Mesenteric fat pad (tissue), 1 donor: Measurements from ENCODE around the gene CRP. TPM values are rescaled to one million over a fixed set of nuclear protein-coding genes. Genes with fewer than 3 reads are reported as not detected.
"Not testable (repeated sequence)": the region's sequence is repeated elsewhere in the genome, so short reads cannot be mapped to it uniquely, and the experiment has no call there.

Source experiments
- DNase-seq: peaks from one replicate; pipeline ENCODE4 v3.0.0-alpha.2; 2020; ENCODE audit warnings: low spot score
- total RNA-seq: library from RNA; stranded (reverse); fragmentation: NEBNext Ultra II Directional; extraction: Animal tissue kit (Norgen Biotek cat#: 25700); gene quantifications from one replicate; pipeline ENCODE4 v1.2.1, GENCODE V29; 2021
- donor health status: DM: yes; HTN: yes; CAD: no.

Gene CRP
- total RNA-seq, 1 donor from 2014 or later: not detected

- no peak for DNase-seq
Measured at GRCh38 chr1:159700312-159700711, 14.1 kb downstream of the CRP start.

DNA sequence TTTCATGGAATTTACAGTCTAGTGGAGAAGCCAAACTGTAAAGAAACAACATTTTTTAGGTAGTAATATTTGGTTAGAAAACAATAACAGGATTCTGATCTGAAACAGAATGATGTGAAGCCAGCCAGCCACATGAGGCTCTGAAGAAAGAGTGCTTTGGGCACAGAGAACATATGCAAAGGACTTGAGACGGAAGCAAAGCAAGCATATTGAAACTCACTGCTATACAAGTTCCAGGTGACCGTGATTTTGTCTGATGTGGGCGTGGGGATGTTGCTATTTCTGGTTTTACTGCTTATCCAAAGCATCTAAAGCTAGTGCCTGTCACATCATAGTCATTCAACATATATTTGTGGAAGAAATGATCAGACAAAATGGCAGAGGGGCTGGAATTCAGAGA, 14.7 kb downstream of the CRP start:
- DNase-seq: no peak

DNA sequence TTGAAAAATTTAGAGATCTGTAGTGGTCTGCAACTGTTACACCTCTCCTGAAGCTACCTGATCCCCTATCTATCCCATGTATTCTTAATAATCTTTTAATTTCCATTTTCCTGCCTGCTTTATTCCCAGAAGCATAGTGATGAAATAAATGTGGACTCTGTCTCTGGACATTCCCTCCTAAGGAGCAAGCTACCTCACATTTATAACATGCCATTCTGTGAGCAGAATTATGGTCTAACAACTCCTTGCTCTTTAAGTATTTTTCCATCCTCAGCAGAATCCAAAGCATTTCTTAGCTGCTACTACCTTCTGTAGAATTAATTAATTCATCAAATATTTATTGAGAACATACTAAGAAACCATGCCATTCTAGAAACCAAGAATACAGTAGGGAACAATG, 15.1 kb downstream of the CRP start:
- DNase-seq: no peak

DNA sequence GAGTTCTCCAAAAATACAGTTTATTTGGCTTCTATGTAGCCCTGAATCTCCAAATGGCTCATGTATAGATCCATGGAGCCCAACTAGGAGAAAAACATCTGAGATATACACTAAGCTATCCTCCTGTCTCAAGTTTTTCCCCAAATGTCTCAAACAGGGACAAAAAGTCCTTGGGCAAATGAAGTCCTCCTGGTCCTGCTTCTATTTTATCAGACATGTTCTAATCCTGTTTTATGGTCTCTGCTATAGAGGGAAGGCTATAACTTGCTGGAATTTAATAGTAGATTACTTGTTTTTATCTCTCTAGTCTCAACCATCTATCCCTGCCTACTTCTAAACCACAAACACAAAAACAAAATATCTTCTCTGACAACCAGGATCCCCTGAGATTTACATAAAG, 26.9 kb downstream of the CRP start:
- no peak for DNase-seq

DNA sequence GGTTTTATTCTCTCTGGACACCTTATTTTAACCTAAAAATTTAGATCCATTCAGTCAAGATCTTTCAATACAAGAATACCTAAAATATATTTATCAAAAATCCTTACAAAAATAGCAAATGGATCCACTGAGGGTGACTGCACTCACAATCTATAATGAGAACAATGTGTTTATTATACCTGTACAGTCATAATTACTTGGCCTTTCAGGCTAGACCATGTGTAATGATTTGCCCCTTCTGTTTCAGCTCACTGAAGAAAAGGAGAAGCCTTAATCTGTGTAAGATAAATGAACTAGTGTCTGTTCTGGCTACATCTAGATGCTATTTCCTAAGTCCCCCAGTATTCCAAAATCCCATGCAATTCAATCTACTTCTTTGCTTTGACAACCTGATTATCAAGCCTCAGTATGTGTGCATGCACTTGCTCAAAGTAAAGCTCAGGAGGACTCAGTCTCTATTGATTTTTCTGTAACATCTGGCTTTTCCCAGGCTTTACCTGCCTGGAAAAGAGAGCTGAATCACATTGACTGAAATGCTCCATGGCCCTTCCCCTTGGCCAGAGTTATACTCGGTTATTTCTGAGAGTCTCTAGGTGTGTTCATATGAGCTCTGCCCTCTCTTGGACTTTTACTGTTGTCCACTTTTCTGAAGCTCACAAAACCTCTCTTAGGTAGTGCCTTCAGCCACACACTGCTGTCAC, 27.6 kb downstream of the CRP start:
- DNase-seq: no peak

DNA sequence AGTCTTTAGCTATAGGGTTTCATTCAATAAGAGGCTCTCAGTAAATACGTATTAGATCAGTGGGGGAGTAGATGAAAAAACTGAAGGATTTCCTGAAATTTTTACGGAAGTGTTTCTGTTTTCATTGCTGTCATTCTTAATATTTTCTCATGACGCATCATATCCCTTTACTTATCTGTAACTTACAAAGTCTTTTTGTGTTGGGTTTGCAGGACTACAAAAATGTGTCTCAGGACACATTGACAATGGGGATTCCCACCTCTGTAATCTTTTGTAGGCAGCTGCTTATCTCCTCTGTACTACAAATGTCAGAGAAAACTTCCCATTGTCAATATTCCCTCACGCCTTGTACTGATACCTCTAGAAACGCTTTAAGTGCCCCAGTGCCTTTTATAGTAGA, 35.5 kb downstream of the CRP start:
- no peak for DNase-seq

GRCh38 chr1:159675046-159675445, 39.3 kb downstream of the CRP start:
- no peak for DNase-seq

DNA sequence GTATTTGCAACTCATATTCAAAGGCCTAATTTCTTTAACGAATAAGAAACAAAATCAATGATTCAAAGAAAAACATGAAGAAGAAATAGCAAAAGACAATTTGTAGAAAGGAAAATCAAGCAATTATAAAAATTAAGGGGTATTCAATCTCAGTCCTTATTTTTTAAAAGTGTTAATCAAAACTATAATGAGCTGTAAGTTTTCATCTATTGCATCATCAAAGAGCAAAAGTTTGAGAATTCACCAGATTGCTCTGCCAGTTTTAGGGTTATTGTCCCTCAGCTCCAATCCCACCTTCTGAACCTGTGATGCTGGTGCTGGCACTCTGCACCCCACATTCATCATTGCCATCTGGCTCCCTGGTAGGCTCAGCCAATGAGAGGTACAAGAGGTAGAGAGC, 42.0 kb downstream of the CRP start:
- not testable (repeated sequence) for DNase-seq

DNA sequence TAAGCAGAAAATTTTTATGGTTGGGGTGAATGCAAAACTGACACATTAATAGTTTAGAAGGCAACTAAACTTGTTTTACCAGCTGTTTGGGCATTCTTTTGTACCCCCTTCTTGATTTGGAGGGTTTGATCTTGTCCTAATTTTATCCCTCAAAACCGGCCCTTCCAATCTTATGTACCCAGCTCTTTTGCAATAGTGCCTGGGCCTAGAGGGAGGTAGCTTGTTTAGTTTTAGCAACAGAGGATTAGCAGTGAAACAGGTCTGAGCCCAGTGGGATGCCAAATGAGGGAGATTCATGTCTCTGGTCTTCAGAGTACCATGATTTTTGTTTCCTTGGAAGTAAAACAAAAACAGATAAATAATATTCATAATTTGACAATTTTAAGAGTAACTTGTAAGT, 45.1 kb downstream of the CRP start:
- DNase-seq: no peak

GRCh38 chr1:159668739-159669138, 45.6 kb downstream of the CRP start:
- no peak for DNase-seq

- no peak for DNase-seq
Measured at GRCh38 chr1:159664247-159664646, 50.1 kb downstream of the CRP start.

DNA sequence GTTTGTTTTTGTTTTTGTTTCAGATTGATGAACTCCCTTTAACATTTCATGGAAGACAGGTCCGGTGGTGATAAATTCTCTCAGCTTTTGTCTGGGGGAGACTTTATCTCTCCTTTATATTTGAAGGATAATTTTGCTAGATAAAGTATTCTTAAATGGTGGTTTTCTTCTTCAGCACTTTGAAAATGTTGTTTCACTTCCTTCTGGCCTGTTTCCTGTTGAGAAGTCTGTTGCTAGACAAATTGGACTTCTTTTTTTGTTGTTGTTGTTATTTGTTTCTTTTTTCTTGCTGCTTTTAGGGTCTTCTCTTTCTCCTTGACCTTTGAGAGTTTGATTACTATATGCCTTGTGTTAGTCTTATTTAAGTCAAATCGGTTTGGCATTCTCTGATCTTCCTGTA, 50.8 kb downstream of the CRP start:
- no peak for DNase-seq

Other genes with a start within 250 kb of the CRP start
- gene OR10J5, start 178.6 kb downstream of the CRP start, total RNA-seq: not detected
- not detected for gene APCS, start 126.8 kb downstream of the CRP start, total RNA-seq
- 54.8 TPM for gene DUSP23, start 66.4 kb upstream of the CRP start, total RNA-seq
- gene FCRL6, start 87.8 kb upstream of the CRP start, total RNA-seq: not detected
- gene SLAMF8, start 112.3 kb upstream of the CRP start, total RNA-seq: 11.3 TPM
- not detected for gene VSIG8, start 148.1 kb upstream of the CRP start, total RNA-seq
- gene CFAP45, start 185.6 kb upstream of the CRP start, total RNA-seq: 0.64 TPM
- gene TAGLN2, start 210.9 kb upstream of the CRP start, total RNA-seq: 314 TPM
- gene IGSF9, start 231.0 kb upstream of the CRP start, total RNA-seq: 0.13 TPM
- gene SLAMF9, start 239.6 kb upstream of the CRP start, total RNA-seq: not detected